ENCODE results near the gene CADPS. TPM values are rescaled to one million over a fixed set of nuclear protein-coding genes. Genes with fewer than 3 reads are reported as not detected.

The CADPS gene
- polyA plus RNA-seq, 4 donors: 1.8 to 2.5 (median 2.2) TPM

- no peak for DNase-seq (ENCODE audit: low read depth in 4 of 4, low spot score in 3 of 4)
Observed at GRCh38 chr3:62757045-62757444, 118.2 kb downstream of the CADPS start.

GRCh38 chr3:62755285-62755684 lies 119.9 kb downstream of the CADPS start:
- peak in 1 of 4 donors; percentile 0 for DNase-seq (ENCODE audit: low read depth in 4 of 4, low spot score in 3 of 4)

GRCh38 chr3:62749657-62750056 lies 125.6 kb downstream of the CADPS start:
- DNase-seq (ENCODE audit: low read depth in 4 of 4, low spot score in 3 of 4): no peak

DNA sequence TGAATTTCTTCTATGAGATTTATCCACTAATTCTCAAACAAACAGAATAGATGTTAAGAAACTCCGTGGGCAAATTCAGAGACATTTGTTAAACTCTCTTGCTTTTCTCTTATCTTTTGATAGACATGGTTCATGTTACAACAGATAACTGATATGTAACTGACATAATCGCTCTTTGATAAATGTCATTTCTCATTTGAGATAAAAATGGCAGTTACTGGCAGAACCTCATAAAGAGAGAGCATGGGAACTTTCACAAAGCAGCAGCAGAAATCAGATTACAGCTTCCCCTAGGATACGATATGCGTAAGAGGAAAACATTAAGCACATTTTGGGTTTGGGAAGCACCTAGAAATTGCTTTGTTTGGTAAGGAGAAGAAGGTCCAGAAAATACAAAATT lies 126.1 kb downstream of the CADPS start:
- DNase-seq (ENCODE audit: low read depth in 4 of 4, low spot score in 3 of 4): no peak

DNA sequence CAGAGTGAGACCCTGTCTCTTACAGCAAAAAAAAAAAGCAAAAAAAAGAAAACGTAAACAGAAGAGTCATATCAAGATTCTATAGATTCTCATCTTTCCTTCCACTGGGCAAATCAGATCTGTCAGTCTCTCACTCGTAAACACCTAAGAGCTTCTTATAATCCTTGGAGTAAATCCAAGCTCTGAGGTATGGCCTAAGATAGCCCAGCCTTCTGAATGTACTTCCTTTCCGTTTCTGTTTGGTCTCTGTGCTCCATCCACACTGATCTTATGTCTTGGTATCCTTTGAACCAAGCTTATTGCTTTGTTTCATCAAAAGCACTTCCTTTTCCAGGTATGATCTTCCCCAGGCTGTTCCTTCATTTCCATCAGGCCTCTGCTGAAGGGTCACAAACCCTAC lies 137.8 kb downstream of the CADPS start:
- DNase-seq (ENCODE audit: low read depth in 4 of 4, low spot score in 3 of 4): no peak

DNA sequence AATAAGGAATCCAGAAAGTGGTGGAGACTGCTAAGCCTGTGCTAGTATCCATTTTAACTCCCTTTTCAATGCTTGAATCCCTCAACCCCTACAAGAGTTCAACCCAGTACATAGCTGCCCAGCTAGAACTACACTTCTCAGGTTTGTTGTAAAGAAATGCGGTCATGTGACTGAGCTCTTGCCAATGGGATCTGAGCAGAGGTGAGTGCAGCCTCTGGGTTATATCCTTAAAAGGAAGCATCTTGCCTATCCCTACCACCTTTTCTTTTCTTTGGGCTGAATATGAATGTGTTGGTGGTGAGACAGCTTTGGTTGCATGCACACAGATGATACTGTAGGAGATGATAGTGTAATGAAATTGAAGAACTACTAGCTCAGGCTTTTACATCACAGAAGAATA lies 139.7 kb downstream of the CADPS start:
- DNase-seq (ENCODE audit: low read depth in 4 of 4, low spot score in 3 of 4): no peak

GRCh38 chr3:62732183-62732904 lies 142.9 kb downstream of the CADPS start:
- DNase-seq (ENCODE audit: low read depth in 4 of 4, low spot score in 3 of 4): no peak

DNA sequence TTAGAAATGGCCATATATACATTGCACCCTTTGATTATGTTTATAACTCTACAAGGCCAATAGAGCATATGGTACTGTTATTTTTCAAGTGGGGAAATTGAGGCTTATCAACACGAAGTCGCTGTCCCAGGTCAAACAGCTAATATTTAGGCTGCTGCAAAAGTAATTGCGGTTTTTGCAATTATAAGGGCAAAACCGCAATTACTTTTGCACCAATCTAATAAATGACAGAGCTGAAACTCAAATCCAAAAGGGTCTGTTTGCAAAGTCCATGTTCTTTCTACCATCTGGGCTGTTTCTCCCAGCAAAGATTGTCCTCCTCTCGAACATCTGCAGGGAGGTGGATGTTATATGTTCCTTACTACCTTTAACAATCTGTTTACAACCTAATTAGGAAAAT lies 147.2 kb downstream of the CADPS start:
- DNase-seq (ENCODE audit: low read depth in 4 of 4, low spot score in 3 of 4): no peak

DNA sequence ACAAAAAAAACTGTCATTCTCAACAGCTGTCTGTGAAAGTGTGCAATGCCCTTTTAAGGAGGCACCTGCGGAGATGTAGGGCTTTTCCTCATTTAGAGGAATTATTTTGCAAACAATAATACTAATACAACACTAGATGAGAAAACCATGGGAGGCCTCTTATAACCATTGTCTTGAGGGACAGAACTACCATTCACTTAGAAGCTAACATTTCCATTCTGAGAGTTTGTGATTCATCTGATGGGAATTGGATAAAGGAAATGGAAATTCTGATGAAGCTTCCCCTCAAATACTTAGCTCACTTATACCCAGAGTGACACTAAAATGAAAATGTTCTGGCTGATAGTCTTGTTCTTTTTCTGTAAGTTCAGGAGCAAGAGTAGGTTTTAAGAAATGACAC lies 147.7 kb downstream of the CADPS start:
- DNase-seq (ENCODE audit: low read depth in 4 of 4, low spot score in 3 of 4): no peak

DNA sequence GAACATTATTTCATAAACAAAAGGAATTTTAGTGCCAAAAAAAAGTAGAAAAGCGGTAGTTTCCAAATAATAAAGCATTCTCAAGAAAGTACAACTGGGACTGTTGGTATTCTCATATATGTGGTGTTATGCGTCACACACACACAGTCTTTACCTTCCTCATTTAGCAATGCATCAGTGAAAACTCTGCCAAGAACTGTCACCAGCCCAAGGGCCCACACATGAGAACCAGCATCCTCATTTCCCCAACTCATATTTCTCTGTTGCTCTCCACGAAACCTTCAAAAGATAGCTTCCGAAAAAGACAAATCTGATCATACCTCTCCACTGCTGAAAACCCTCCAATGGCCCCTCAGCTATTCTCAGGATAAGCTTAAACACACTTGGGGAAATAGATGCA lies 150.7 kb downstream of the CADPS start:
- no peak for DNase-seq (ENCODE audit: low read depth in 4 of 4, low spot score in 3 of 4)

- DNase-seq (ENCODE audit: low read depth in 4 of 4, low spot score in 3 of 4): no peak
Observed at GRCh38 chr3:62723914-62724217, 151.3 kb downstream of the CADPS start.

DNA sequence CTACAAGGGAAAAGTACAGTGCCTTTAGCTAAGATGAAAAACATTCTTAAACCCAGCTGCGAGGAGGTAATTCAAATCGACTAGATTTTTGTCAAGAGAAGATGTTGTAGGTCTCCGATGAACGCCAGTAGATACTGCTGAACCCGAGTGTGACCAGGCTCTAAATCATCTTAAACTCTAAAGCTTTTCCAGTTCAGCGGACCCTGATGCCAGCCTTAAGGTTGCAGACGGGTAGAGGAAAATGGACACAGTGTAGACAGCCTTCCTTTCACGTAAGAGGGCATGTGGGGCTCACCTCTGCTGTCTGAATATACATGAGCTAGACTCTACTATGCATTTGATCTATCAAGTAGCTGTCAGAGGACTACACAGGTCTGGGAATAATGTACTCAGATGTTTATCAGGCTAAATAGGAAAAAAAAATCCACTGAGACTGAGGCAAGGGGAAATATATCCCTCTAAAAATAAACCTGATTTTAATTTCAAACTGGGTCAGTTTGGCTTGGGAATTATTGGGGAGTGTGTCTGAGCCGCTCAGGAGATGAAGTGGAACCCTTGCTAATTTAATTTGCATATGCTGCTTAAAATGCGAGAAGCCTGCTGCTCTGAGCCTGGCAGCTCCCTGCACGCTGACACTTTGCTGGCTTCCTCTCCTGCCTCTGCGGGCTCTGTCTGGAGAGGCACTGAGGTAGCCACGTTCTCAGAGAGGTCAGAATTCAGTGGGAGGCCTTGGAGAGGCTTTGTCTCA lies 151.9 kb downstream of the CADPS start:
- DNase-seq (ENCODE audit: low read depth in 4 of 4, low spot score in 3 of 4): no peak

DNA sequence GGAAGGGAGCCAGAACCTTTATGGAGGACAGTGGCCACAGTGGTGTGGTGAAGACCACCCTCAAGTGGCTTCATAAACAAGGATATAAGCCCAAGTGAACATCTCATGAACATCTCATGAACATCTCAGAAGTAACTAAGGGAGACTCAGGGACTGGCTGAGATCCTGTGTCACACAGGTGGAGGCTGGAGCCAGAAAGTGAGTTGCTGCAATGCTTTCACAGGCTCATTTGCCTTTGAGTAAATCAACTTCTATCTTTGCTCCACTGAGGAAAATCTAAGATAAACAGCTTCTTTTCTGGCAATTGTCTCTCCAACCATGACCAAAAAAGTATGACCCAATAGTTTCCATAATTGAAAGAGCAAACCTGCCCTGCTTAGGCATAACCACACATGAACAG lies 152.9 kb downstream of the CADPS start:
- DNase-seq (ENCODE audit: low read depth in 4 of 4, low spot score in 3 of 4): no peak

DNA sequence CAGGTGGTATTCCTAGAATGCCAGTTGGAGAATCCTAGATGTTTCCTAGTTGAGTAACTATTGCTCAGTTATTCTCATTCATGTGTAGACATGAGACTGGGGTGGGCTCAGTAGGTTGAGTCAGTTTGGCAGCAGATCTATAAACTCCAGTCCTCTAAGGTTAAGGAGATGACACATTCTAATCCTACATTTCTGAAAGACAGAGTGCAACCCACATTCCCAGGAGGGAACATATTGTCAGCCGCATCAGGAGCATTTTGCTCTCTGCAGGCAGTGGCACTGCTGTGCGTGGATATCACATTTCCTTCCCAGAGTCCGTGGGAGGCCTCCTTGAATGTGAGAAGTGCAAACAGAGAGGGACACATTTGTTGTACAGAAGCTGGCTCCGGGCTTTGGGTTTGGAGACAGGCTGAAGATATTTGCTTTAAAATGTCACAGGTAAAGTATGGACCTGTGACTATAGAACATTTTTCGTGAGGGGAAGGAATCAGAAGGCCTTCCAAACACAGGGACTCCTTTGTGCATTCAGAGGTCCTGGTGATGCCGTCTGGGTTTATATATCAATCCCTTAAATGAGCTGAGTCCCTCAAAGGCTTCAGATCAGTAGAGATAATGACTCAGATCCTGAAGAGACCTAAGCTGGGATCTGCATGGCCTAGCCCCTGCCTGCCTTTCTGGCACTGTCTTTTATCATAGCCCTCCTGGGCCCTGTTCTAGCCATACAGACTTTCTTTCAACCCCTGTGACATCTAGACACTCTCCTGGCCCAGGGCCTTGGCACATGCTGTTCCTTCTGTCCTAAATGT lies 156.5 kb downstream of the CADPS start:
- no peak for DNase-seq (ENCODE audit: low read depth in 4 of 4, low spot score in 3 of 4)

DNA sequence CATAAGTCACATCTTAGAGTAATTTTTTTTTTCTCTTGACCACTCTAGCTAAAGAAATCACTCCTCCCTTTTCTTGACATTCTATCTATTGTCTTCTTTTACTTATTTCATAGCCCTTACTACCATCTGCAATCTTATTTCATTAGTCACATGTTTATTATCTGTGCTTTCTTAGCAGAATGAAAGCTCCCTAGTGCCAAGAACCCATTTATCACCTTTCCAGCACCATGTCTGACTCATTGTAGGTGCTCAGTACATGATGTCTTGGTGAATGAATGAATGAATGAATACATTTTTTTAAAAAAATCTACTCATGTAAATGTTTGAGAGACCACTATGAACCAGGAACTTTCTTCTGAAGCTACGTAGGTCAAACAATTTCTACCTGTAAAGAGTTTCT lies 157.2 kb downstream of the CADPS start:
- DNase-seq (ENCODE audit: low read depth in 4 of 4, low spot score in 3 of 4): no peak

GRCh38 chr3:62712746-62713145 lies 162.5 kb downstream of the CADPS start:
- DNase-seq (ENCODE audit: low read depth in 4 of 4, low spot score in 3 of 4): no peak

GRCh38 chr3:62710751-62711150 lies 164.5 kb downstream of the CADPS start:
- DNase-seq (ENCODE audit: low read depth in 4 of 4, low spot score in 3 of 4): no peak

GRCh38 chr3:62708638-62709373 lies 166.4 kb downstream of the CADPS start:
- no peak for DNase-seq (ENCODE audit: low read depth in 4 of 4, low spot score in 3 of 4)

GRCh38 chr3:62705721-62706120 lies 169.5 kb downstream of the CADPS start:
- no peak for DNase-seq (ENCODE audit: low read depth in 4 of 4, low spot score in 3 of 4)

DNA sequence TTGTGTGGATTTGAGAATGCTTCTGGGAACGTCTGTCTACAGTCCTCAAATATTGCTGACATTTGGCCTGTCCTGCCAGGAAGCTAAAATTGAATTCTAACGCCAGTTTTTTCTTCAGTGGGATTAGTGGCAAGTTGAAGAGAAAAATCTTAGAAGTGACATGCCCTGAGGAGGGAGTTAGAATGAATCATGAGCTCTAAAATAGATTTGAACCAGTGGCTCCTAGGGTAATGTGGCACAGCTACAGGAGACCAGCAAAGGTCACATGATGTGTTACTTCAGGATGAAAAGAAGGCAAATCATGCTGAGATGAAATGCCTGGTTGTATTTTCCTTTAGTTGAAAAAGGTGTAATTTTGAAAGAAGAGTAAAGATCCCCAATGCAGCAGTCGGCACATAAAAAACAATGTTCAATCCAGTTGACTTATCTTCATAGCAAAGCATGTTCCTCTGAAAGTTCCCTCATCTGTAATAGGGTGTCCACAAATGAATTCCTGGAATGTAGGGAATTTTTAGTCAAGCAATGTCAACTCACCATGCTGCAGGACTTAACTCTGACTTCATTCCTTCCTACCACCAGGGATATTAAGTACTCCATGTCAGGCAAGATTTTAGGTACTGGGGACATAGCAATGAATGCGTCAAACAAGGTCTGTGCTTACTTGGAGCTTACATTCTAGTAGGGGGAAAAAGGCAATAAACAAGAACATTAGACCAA lies 171.6 kb downstream of the CADPS start:
- DNase-seq (ENCODE audit: low read depth in 4 of 4, low spot score in 3 of 4): no peak

All from left renal pelvis (tissue), 4 donors.